MCF 10A (cell line): ENCODE results near the gene ZNF580. TPM values are rescaled to one million over a fixed set of nuclear protein-coding genes. Genes with fewer than 3 reads are reported as not detected.

ENCODE experiments used
- BruUV-seq: library from RNA; stranded (reverse); fragments of 400-500 nt; replicated peaks from 2 replicates; lab custom pipeline; 2021; lab: Mats Ljungman, UMichigan
- CTCF ChIA-PET: fragments of 300-600 bp; sonication (Branson Sonifier 250); formaldehyde crosslinking; extraction: SDS; loops from one replicate; lab custom pipeline; 2021; ENCODE audit warnings: antibody characterized with exemption, inconsistent platforms; lab: Yijun Ruan, JAX
- POLR2A ChIA-PET: fragments of 300-600, 350-650 bp; sonication (Branson Sonifier 250); formaldehyde crosslinking; extraction: SDS; loops from one replicate; lab custom pipeline; 2020; ENCODE audit warnings: antibody characterized with exemption, inconsistent platforms; lab: Yijun Ruan, JAX
- DNase-seq: peaks from one replicate; pipeline ENCODE4 v3.0.0-alpha.2; 2018; ENCODE audit not compliant: unreplicated experiment
- H3K27ac Mint-ChIP-seq: one replicate; pipeline ENCODE4 v1.8.0; 2022; ENCODE audit warnings: mild to moderate bottlenecking, low read depth, mixed read lengths; ENCODE audit not compliant: unreplicated experiment
- H3K27me3 Mint-ChIP-seq: one replicate; pipeline ENCODE4 v1.8.0; 2022; ENCODE audit warnings: mixed read lengths; ENCODE audit not compliant: insufficient read depth, unreplicated experiment
- H3K36me3 Mint-ChIP-seq: one replicate; pipeline ENCODE4 v1.8.0; 2022; ENCODE audit warnings: mild to moderate bottlenecking, moderate library complexity, mixed read lengths; ENCODE audit not compliant: insufficient read depth, unreplicated experiment
- H3K4me1 Mint-ChIP-seq: one replicate; pipeline ENCODE4 v1.8.0; 2022; ENCODE audit warnings: mixed read lengths; ENCODE audit not compliant: insufficient read depth, unreplicated experiment
- H3K4me3 Mint-ChIP-seq: one replicate; pipeline ENCODE4 v1.8.0; 2022; ENCODE audit warnings: mild to moderate bottlenecking, moderate library complexity, mixed read lengths; ENCODE audit not compliant: unreplicated experiment
- H3K9me3 Mint-ChIP-seq: one replicate; pipeline ENCODE4 v1.8.0; 2022; ENCODE audit warnings: mixed read lengths; ENCODE audit not compliant: unreplicated experiment
- intact Hi-C: fragments of 100-400 bp; cut with micrococcal nuclease; formaldehyde crosslinking; loops from 2 replicates; pipeline ENCODE4 v1.14.1; 2022
- total RNA-seq: library from RNA; stranded (reverse); gene quantifications from 2 replicates; pipeline ENCODE4 v1.2.3, GENCODE V29; 2022
- TF ChIP-seq, protein P1 (sequence below): fragments of 200-600 bp; IDR thresholded peaks from one replicate; pipeline ENCODE4 v1.8.0; 2022; ENCODE audit warnings: antibody characterized with exemption, mild to moderate bottlenecking; ENCODE audit not compliant: unreplicated experiment

Gene ZNF580
- total RNA-seq, 1 experiment from 2014 or later = 44.9 TPM

DNA sequence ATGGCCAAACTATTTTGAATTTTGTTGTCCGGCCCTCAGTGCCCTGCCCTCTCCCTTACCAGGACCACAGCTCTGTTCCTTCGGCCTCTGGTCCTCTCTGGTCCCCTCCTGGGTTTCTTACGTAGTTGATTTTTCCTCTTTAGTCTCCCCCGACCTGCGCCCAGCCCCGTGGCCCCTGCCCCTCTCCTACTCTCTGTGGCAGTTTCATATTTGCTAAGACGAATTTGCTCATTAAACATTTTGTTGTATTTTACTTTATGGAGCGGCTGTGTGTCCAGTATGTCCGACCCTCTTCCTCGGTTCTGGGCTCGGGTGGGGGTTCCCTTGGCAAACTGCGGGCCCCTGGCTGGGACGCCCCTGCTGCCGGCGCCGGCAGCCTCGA, 33.6 kb downstream of the ZNF580 start:
- intact Hi-C loops = no loop called here
- DNase-seq = no peak
- BruUV-seq = no TSS peak

DNA sequence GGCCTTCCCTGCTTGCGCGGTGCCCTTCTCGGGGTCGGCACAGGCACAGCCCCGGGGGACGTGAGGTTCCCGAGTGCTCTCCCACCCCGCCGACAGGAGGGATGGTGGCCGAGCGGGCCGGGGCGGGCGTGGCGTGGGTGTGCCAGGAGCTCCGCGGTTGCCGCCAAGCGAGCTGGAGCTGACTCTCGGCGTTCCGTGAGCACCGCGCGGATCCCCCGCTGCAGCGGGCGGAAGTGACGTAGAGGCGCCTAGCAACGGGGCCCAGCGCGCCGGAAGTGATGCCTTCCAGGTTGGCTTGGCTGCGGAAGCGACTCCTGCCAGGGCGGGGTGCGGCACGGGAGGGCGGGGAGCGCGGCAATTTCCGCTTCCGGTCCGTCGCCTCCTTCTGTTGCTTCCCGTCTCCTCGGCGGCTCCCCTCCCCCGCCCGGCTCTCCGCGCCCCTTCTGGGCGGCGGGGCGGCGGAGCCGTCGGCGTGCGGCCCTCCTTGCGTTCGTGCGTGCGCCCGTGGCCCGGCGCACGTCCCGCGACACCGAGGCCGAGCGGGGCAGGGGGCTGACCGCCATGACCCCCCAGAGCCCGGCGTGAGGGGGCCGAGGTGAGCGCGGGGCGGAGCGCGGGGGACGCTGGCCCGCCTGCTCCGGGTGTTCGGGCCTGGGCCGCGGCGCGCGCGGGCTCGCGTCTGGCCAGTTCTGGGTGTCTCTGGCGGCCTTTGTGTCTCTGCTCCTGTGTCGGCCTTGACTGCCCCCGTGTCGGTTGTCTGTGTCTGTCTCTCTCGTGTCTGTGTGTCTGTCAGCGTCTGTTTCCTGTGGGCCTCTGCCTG, 34.2 kb downstream of the ZNF580 start, which contains the start of gene EPN1:
Gene EPN1 (plus strand): TSS at position 386 of the 820 bp plus-strand sequence. CDS start 3,402 bp downstream, outside the sequence.
- H3K36me3 Mint-ChIP-seq = peaks cover 61% of the 10 kb centered on the region
- POLR2A ChIA-PET = interaction anchor here (1.2 to 1.6 kb wide), 3 partner anchors 18 to 27 kb away, joined by 3 to 7 read pairs (median 6); partner anchors contain the start of genes CCDC106 and U2AF2
- H3K4me3 Mint-ChIP-seq = peak within 1 kb of the TSS; percentile 87

More for the DNA sequence above, 33.6 kb downstream of the ZNF580 start:
- H3K4me3 Mint-ChIP-seq = peak overlapping the region; percentile 87
- ChIA-PET POLR2A (interaction anchor here (1.2 kb wide), 1 partner anchor 20 kb away, joined by 6 read pairs; the partner anchor contains the start of gene U2AF2), CTCF (no interaction called here)
- peak overlapping the region; percentile 85 for H3K27ac Mint-ChIP-seq
- peaks cover 31% of the 10 kb centered on the region for H3K4me1 Mint-ChIP-seq
- no peaks in the 10 kb centered on the region for H3K27me3 Mint-ChIP-seq
- TF ChIP-seq, protein P1, sequence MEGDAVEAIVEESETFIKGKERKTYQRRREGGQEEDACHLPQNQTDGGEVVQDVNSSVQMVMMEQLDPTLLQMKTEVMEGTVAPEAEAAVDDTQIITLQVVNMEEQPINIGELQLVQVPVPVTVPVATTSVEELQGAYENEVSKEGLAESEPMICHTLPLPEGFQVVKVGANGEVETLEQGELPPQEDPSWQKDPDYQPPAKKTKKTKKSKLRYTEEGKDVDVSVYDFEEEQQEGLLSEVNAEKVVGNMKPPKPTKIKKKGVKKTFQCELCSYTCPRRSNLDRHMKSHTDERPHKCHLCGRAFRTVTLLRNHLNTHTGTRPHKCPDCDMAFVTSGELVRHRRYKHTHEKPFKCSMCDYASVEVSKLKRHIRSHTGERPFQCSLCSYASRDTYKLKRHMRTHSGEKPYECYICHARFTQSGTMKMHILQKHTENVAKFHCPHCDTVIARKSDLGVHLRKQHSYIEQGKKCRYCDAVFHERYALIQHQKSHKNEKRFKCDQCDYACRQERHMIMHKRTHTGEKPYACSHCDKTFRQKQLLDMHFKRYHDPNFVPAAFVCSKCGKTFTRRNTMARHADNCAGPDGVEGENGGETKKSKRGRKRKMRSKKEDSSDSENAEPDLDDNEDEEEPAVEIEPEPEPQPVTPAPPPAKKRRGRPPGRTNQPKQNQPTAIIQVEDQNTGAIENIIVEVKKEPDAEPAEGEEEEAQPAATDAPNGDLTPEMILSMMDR = no peak
- peaks cover 59% of the 10 kb centered on the region for H3K36me3 Mint-ChIP-seq
- H3K9me3 Mint-ChIP-seq = no peaks in the 10 kb centered on the region

DNA sequence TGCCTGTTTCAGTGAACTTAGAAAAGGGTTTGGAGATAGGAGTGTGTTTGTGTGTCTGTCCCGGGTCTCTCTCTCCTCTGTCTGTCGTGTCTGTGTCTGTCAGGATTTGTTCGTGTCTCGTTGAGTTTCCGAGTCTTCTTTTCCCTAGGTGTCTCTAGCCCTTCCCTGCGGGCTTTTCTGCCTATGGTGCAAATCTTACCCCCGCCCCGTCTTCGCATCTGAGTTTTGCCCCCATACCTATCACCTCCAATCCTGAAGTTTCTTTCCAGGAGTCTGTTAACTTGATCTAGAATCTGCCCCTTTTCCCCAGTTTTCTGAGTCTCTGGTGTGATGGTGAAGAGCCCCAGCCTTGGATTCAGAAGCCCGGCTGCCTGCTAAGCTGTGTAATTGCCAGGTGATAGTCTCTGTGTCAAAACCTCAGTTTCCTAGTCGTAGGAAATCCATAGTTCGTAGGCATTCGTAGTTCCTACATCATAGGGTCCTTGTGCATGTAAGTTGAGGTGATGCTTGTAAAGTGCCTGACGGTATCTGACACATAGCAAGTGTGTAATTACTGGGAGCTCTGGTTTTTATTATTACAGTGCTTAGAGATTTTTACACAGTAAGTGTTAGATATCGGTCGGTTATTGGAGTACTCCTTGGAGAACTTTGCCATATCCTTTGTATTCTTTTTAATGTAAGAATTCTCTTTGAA, 35.0 kb downstream of the ZNF580 start:
- intact Hi-C loops = no loop called here
- Mint-ChIP-seq H3K36me3 (peaks cover 59% of the 10 kb centered on the region), H3K27ac (peak overlapping the region; percentile 85), H3K4me3 (peak overlapping the region; percentile 87), H3K4me1 (peaks cover 33% of the 10 kb centered on the region), H3K9me3 (no peaks in the 10 kb centered on the region), H3K27me3 (no peaks in the 10 kb centered on the region)
- DNase-seq = no peak
- CTCF ChIA-PET = interaction anchor here (0.6 to 1.1 kb wide), 3 partner anchors 9 to 1184 kb away, joined by 3 read pairs; partner anchors contain the start of gene U2AF2
- TF ChIP-seq, protein P1 = no peak
- POLR2A ChIA-PET = interaction anchor here (0.7 to 1.6 kb wide), 7 partner anchors 12 to 158 kb away, joined by 3 to 9 read pairs (median 4); partner anchors contain the start of genes CCDC106 and ZNF581
- BruUV-seq = TSS peak; percentile 38

More for the DNA sequence above, 34.2 kb downstream of the ZNF580 start, which contains the start of gene EPN1:
- DNase-seq = peak; percentile 97
- Mint-ChIP-seq H3K27ac (peak within 1 kb of the TSS; percentile 85), H3K27me3 (no peaks in the 10 kb centered on the region), H3K4me1 (peaks cover 34% of the 10 kb centered on the region), H3K9me3 (no peaks in the 10 kb centered on the region)
- no TSS peak for BruUV-seq
- TF ChIP-seq, protein P1 = no peak
- intact Hi-C loops = no loop called here
- CTCF ChIA-PET = no interaction called here
